Glutamatergic neuron (in vitro differentiated cells): ENCODE results near the gene ACAP2. TPM values are rescaled to one million over a fixed set of nuclear protein-coding genes. Genes with fewer than 3 reads are reported as not detected.
A peak's percentile ranks its signal among the peaks of the same experiment; 100 is the strongest.

Source experiments
- DNase-seq: peaks from one replicate; pipeline ENCODE4 v3.0.0; 2022
- H3K27ac Mint-ChIP-seq: one replicate; pipeline ENCODE4 v1.8.0; 2020; ENCODE audit warnings: mild to moderate bottlenecking, mixed read lengths, inconsistent platforms; ENCODE audit not compliant: unreplicated experiment
- H3K27me3 Mint-ChIP-seq: one replicate; pipeline ENCODE4 v1.8.0; 2020; ENCODE audit warnings: mild to moderate bottlenecking, moderate library complexity, mixed read lengths, inconsistent platforms; ENCODE audit not compliant: unreplicated experiment
- H3K36me3 Mint-ChIP-seq: one replicate; pipeline ENCODE4 v1.8.0; 2020; ENCODE audit warnings: mild to moderate bottlenecking, mixed read lengths, inconsistent platforms; ENCODE audit not compliant: unreplicated experiment
- H3K4me1 Mint-ChIP-seq: one replicate; pipeline ENCODE4 v1.8.0; 2020; ENCODE audit warnings: mild to moderate bottlenecking, low read depth, mixed read lengths, inconsistent platforms; ENCODE audit not compliant: unreplicated experiment
- H3K4me3 Mint-ChIP-seq: one replicate; pipeline ENCODE4 v1.8.0; 2020; ENCODE audit warnings: mild to moderate bottlenecking, mixed read lengths, inconsistent platforms; ENCODE audit not compliant: unreplicated experiment
- H3K9me3 Mint-ChIP-seq: one replicate; pipeline ENCODE4 v1.8.0; 2020; ENCODE audit warnings: mild to moderate bottlenecking, moderate library complexity, mixed read lengths, inconsistent platforms; ENCODE audit not compliant: unreplicated experiment
- CTCF ChIP-seq: fragments of 200-600 bp; sonication (generic); IDR thresholded peaks from one replicate; pipeline ENCODE4 v1.5.0; 2021; ENCODE audit not compliant: partially characterized antibody, unreplicated experiment
- total RNA-seq: library from RNA; stranded (reverse); fragmentation: NEBNext Ultra II Directional; extraction: Animal tissue kit (Norgen Biotek cat#: 25700); gene quantifications from one replicate; pipeline ENCODE4 v1.2.1, GENCODE V29; 2021; ENCODE audit not compliant: unreplicated experiment

ACAP2 gene
- total RNA-seq, 1 donor from 2014 or later: 60.9 TPM

DNA sequence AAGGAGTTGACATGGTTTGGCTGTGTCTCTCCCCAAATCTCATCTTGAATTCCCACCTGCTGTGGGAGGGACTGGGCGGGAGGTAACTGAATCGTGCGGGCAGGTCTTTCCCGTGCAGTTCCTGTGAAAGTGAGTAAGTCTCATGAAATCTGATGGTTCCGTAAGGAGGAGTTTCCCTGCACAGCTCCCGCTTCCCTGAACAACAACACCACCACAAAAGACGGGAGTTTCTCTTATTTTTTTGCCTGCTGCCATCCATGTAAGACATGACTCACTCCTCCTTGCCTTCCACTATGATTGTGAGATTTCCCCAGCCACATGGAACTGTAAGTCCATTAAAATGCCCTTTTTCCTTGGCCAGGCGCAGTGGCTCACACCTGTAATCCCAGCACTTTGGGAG is 194.5 kb downstream of the ACAP2 start:
- TF ChIP-seq CTCF: no peak
- Mint-ChIP-seq H3K27ac (peak overlapping the region; percentile 11), H3K4me3 (no peak overlapping the region), H3K27me3 (peaks cover 14% of the 10 kb centered on the region), H3K36me3 (no peaks in the 10 kb centered on the region), H3K4me1 (peaks cover 55% of the 10 kb centered on the region), H3K9me3 (peaks cover 15% of the 10 kb centered on the region)
- DNase-seq: no peak

DNA sequence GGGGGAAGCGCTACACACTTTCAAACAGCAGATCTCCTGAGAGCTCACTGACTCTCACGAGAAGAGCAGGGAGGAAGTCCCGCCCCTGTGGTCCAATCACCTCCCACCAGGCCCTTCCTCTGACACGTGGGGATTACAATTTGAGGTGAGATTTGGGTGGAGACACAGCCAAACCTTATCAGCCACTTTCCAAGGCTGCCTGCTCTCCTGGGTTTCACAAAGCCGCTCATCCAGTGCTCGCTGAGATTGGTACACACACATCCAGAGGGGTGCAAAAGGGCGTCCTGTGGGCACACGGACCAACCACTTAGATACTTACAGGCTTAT is 195.0 kb downstream of the ACAP2 start:
- TF ChIP-seq CTCF: no peak
- peaks cover 12% of the 10 kb centered on the region for H3K27me3 Mint-ChIP-seq
- H3K4me1 Mint-ChIP-seq: peaks cover 52% of the 10 kb centered on the region
- no peaks in the 10 kb centered on the region for H3K36me3 Mint-ChIP-seq
- DNase-seq: no peak
- no peak overlapping the region for H3K27ac Mint-ChIP-seq
- no peak overlapping the region for H3K4me3 Mint-ChIP-seq
- peaks cover 14% of the 10 kb centered on the region for H3K9me3 Mint-ChIP-seq

DNA sequence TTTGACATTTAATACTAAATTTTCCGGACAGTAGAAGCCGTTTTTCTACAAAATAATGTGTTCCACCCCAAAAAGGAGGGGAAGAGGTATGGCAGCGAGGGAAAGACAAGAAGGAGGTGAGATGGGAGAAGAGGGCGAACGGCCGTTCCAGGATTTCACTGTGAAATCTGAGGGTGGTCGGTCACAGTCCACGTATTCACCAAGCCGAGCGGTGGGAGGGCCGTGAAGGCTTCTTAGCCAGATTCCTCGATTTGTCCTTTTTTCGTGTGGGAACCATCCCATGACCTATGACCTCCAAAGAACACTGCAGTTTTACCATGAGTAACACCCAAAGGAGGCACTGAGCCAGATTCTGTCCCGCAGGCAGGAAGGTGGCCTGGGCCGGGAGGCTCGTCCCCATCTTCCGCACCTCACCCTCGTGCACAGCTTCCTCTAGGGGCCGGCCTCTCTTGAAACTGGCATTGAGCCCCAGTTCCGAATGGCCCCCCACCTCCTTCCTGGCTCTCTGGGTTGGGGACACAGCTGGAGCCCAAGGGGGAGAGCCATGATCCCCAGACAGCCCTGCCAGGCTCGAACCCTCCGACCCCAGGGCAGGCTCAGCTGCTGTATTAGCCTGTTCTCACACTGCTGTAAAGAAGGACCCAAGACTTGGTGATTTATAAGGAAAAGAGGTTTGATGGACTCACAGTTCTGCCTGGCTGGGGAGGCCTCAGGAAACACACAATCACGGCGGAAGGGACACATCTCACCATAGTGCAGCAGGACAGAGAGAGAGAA is 195.5 kb downstream of the ACAP2 start:
- Mint-ChIP-seq H3K36me3 (no peaks in the 10 kb centered on the region), H3K27me3 (peaks cover 8% of the 10 kb centered on the region), H3K27ac (peak overlapping the region; percentile 67), H3K4me3 (no peak overlapping the region), H3K9me3 (peaks cover 9% of the 10 kb centered on the region), H3K4me1 (peaks cover 46% of the 10 kb centered on the region)
- TF ChIP-seq CTCF: no peak
- no peak for DNase-seq

- Mint-ChIP-seq H3K4me1 (peaks cover 47% of the 10 kb centered on the region), H3K27me3 (peaks cover 8% of the 10 kb centered on the region), H3K9me3 (peaks cover 8% of the 10 kb centered on the region), H3K36me3 (no peaks in the 10 kb centered on the region), H3K27ac (peak overlapping the region; percentile 71), H3K4me3 (no peak overlapping the region)
- DNase-seq: no peak
- TF ChIP-seq CTCF: no peak
Observed at GRCh38 chr3:195246581-195246995, 196.2 kb downstream of the ACAP2 start.

DNA sequence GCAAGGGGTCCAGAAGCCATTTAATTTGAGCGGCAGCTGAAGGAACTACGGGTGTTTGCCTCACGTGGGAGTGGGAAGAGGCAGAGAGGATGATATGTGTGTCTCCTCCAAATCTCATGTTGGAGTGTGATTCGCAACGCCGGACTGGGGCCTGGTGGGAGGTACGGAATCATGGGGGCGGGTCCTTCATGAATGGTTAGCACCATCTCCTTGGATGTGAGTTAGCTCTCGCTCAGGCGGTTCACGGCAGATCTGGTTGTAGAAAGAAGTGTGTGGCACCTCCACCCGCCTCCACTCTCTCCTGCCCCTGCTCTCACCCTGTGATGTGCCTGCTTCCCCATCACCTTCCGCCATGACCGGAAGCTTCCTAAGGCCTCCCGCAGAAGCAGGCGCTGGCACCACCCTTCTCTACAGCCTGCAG is 197.3 kb downstream of the ACAP2 start:
- Mint-ChIP-seq H3K9me3 (peaks cover 11% of the 10 kb centered on the region), H3K4me1 (peaks cover 46% of the 10 kb centered on the region), H3K4me3 (no peak overlapping the region), H3K36me3 (no peaks in the 10 kb centered on the region), H3K27me3 (peaks cover 8% of the 10 kb centered on the region), H3K27ac (peak overlapping the region; percentile 71)
- TF ChIP-seq CTCF: no peak
- DNase-seq: no peak
